ENCODE measurements around the gene ERBB4.
"Not testable (repeated sequence)": the region's sequence is repeated elsewhere in the genome, so short reads cannot be mapped to it uniquely, and the experiment has no call there.

ERBB4 gene

DNA sequence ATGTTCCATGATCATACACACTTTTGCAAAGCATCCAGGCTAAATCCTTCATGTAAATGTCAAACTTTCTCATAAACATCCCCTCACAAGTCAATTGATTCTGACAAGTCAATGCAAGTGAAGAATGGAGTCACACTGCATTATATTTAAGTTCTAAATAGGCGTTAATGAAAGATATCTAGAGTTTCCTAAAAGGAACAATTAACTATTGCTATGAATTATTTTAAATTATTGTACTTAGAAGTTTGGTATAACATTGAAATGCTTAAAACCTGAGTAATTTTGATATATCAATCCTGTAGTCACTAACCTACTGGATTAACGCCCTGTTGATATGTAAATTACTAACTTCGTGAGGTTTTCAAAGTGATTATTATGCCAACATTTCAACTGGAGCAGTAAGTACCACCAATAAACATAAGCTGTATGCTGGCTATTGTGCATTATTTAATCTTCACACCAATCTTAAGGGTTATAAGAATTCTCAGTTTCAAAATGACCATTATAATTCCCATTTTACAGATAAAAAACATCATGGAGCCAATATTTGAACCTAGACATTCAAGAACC is 884.3 kb downstream of the ERBB4 start:
- Mint-ChIP-seq H3K9me3 (no peaks in the 10 kb centered on the region), H3K4me3 (no peak overlapping the region), H3K27me3 (ENCODE audit: low read depth) (no peaks in the 10 kb centered on the region), H3K4me1 (ENCODE audit: low read depth) (no peaks in the 10 kb centered on the region), H3K36me3 (ENCODE audit: low read depth) (no peaks in the 10 kb centered on the region), H3K27ac (no peak overlapping the region)
- DNase-seq (ENCODE audit: low spot score): no peak

DNA sequence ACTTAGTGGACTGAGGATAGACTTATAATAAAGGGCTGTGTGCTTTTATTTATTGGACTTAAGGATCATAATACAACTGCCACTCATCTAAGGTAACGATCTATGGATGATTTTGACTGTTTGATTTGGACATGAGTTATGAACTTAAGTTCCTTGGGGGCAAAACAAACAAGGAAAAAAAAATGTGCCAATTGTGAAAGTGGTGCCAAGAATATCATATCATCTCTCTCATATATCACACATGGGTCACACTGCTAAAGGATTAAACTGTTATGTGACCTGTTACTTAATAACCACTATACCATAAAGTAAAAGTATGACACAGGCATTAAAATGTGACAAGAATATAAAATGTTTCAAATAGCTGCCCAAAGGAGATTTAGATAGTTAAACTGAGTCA is 886.3 kb downstream of the ERBB4 start:
- Mint-ChIP-seq H3K36me3 (ENCODE audit: low read depth) (no peaks in the 10 kb centered on the region), H3K4me1 (ENCODE audit: low read depth) (no peaks in the 10 kb centered on the region), H3K9me3 (no peaks in the 10 kb centered on the region), H3K4me3 (no peak overlapping the region), H3K27me3 (ENCODE audit: low read depth) (no peaks in the 10 kb centered on the region), H3K27ac (no peak overlapping the region)
- no peak for DNase-seq (ENCODE audit: low spot score)

DNA sequence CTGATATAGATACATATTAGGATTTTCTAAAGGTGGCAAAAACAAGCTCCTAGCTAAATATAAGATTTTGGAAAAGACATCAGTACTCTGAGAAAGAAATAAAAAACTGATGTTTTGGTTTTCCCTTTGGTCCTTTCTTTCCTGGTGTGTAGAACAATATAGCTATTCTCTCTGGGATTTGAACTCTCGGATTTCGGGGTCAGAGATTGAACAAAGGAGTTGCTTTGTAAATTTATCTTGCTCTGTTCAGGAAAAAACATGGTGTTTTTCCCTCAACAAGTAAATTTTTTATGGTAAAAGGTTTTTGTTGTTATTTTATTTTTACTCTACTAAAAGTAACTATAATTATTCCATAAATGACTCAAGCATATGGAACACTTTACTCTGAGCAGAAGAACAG is 889.3 kb downstream of the ERBB4 start:
- Mint-ChIP-seq H3K4me3 (no peak overlapping the region), H3K27ac (no peak overlapping the region), H3K9me3 (no peaks in the 10 kb centered on the region), H3K27me3 (ENCODE audit: low read depth) (no peaks in the 10 kb centered on the region), H3K4me1 (ENCODE audit: low read depth) (no peaks in the 10 kb centered on the region), H3K36me3 (ENCODE audit: low read depth) (no peaks in the 10 kb centered on the region)
- DNase-seq (ENCODE audit: low spot score): no peak

DNA sequence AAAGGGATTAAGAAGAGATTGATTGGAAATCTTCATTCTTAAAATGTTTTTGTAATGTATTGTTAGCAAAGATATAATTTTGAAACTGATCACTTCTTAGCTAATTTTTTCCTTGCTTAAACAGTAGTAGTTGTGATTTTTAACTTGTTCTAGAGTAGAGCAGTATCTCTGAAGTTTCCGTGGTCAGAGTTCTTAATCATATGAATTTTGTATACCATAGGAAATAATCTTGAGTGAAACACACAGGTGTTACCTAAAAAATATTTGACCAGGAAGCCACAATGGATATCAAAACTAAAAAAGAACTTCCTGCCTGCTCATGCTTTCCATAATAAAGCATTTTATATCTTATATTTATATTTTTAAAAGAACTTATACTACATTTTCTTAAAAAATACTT is 907.1 kb downstream of the ERBB4 start:
- no peaks in the 10 kb centered on the region for H3K36me3 Mint-ChIP-seq (ENCODE audit: low read depth)
- H3K4me3 Mint-ChIP-seq: no peak overlapping the region
- no peaks in the 10 kb centered on the region for H3K4me1 Mint-ChIP-seq (ENCODE audit: low read depth)
- DNase-seq (ENCODE audit: low spot score): no peak
- no peak overlapping the region for H3K27ac Mint-ChIP-seq
- H3K27me3 Mint-ChIP-seq (ENCODE audit: low read depth): no peaks in the 10 kb centered on the region
- peaks cover 4% of the 10 kb centered on the region for H3K9me3 Mint-ChIP-seq

DNA sequence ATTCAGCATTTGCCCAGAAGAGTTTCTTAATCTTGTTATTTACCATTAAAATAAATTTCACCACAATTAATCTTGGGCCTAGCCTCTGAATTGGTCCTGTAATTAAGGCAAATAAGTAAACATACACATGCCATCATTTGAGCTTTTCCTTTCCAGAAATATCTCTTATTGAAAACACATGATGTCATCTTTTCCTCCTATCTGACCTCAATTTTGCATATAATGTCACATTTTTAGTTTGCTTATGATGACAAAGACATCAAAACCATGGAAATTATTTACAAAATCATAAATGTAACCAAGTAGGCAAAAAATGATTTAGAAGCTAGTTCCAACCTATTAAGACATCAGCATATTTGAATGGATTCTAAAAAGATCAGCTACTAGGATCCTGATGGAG is 915.5 kb downstream of the ERBB4 start:
- no peak for DNase-seq (ENCODE audit: low spot score)
- no peak overlapping the region for H3K27ac Mint-ChIP-seq
- no peaks in the 10 kb centered on the region for H3K27me3 Mint-ChIP-seq (ENCODE audit: low read depth)
- no peaks in the 10 kb centered on the region for H3K36me3 Mint-ChIP-seq (ENCODE audit: low read depth)
- peaks cover 4% of the 10 kb centered on the region for H3K9me3 Mint-ChIP-seq
- no peaks in the 10 kb centered on the region for H3K4me1 Mint-ChIP-seq (ENCODE audit: low read depth)
- H3K4me3 Mint-ChIP-seq: no peak overlapping the region

DNA sequence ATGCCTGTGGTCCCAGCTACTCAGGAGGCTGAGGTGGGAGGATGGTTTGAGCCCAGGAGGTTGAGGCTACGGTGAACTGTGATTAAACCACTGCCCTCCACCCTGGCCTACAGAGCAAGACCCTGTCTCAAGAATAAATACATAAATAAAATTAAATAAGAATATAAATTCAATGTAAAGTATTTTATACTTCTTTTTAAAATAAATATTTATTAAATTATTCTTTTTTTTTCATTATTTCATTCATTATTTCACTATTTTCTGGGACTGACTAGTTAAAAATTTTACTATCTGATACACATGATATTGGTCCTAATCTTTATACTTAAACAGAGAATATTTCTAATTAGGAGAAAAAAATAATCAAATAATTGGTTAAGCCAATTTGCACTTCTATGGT is 917.6 kb downstream of the ERBB4 start:
- no peak for DNase-seq (ENCODE audit: low spot score)
- Mint-ChIP-seq H3K27ac (no peak overlapping the region), H3K27me3 (ENCODE audit: low read depth) (no peaks in the 10 kb centered on the region), H3K9me3 (no peaks in the 10 kb centered on the region), H3K4me3 (no peak overlapping the region), H3K4me1 (ENCODE audit: low read depth) (no peaks in the 10 kb centered on the region), H3K36me3 (ENCODE audit: low read depth) (no peaks in the 10 kb centered on the region)

DNA sequence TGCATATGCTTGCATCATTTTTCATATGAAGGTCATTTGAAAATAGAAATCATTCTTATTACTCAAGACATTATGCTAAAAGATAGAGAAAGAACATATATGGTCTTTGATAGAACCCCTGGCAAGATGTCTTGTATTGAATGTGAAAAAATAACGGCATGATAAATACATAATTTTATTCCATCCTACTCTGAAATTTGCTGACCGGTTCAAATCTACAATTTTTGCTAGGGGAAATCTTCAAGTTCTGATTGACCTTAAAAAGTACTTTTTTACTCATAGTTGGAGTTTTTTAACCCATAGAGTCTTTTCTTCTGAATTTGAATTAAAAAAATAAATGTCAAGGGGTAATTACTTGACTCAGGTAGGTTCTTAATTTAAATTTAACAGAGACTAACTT is 920.8 kb downstream of the ERBB4 start:
- H3K36me3 Mint-ChIP-seq (ENCODE audit: low read depth): no peaks in the 10 kb centered on the region
- no peak for DNase-seq (ENCODE audit: low spot score)
- no peaks in the 10 kb centered on the region for H3K4me1 Mint-ChIP-seq (ENCODE audit: low read depth)
- no peaks in the 10 kb centered on the region for H3K9me3 Mint-ChIP-seq
- no peak overlapping the region for H3K4me3 Mint-ChIP-seq
- no peaks in the 10 kb centered on the region for H3K27me3 Mint-ChIP-seq (ENCODE audit: low read depth)
- no peak overlapping the region for H3K27ac Mint-ChIP-seq

DNA sequence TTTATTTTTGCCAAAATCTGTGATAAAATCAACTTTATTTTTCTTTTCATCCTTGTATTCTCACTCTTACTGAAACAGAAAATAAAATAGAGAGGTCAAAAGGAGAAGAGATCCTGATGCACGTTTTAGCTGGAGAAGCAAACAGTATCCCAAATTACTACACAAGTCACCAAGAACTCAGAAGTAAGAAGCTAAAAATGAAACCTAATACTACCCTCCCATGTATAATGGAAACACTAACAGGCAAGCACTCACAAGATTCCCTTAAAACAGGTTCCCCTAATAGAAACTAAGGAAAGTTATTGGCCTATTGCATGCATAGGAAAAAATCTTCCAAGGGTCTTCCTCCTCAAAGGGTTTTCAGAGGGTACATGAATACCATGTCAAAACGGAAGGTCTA is 927.0 kb downstream of the ERBB4 start:
- Mint-ChIP-seq H3K36me3 (ENCODE audit: low read depth) (no peaks in the 10 kb centered on the region), H3K4me3 (peak overlapping the region; percentile 63), H3K9me3 (peaks cover 6% of the 10 kb centered on the region), H3K4me1 (ENCODE audit: low read depth) (peaks cover 10% of the 10 kb centered on the region), H3K27ac (peak overlapping the region; percentile 61), H3K27me3 (ENCODE audit: low read depth) (no peaks in the 10 kb centered on the region)
- no peak for DNase-seq (ENCODE audit: low spot score)

DNA sequence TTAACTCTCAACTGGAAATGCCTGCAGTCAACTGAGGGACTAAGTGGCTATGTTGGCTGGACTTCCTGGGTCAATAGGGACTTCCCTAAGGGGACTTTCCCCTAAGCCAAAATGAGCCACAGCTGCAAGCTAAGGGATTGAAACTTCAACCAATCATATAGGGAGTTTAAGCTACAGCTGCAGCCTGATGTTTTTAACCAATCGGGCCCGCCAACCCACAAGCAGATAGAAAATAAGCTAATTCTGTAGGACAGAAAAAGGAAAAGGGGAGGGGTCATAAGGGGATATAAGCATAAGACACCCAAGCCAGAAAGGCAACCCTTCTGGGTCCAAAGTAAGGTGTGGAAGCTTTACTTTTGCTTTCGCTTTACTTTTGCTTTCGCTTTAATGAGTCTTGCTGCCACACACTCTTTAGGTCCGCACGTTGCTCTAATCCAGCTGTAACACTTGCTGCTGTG is 927.5 kb downstream of the ERBB4 start:
- Mint-ChIP-seq H3K4me1 (ENCODE audit: low read depth) (peaks cover 10% of the 10 kb centered on the region), H3K27me3 (ENCODE audit: low read depth) (no peaks in the 10 kb centered on the region), H3K4me3 (peak overlapping the region; percentile 63), H3K9me3 (peaks cover 6% of the 10 kb centered on the region), H3K27ac (peak overlapping the region; percentile 61), H3K36me3 (ENCODE audit: low read depth) (no peaks in the 10 kb centered on the region)
- DNase-seq (ENCODE audit: low spot score): no peak

DNA sequence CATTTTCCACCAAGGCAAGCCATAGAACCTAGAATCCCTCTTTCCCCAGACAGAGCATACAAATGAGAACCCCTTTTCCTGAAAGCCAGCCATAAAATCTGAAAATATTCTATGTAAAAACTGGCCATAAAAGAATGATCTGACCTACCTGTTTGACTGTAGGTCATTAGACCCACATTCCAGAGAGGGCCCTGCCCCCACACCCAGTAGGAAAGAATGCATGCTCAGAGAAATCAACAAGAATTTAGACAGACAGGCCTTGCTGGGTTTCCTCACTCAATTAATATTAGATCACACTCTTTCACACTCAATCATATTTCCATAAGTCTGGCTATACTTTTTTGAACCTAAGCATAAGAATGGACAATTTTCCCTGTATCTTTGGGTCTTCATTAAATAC is 929.5 kb downstream of the ERBB4 start:
- H3K4me1 Mint-ChIP-seq (ENCODE audit: low read depth): peaks cover 10% of the 10 kb centered on the region
- H3K4me3 Mint-ChIP-seq: no peak overlapping the region
- no peak overlapping the region for H3K27ac Mint-ChIP-seq
- H3K27me3 Mint-ChIP-seq (ENCODE audit: low read depth): no peaks in the 10 kb centered on the region
- no peaks in the 10 kb centered on the region for H3K36me3 Mint-ChIP-seq (ENCODE audit: low read depth)
- no peak for DNase-seq (ENCODE audit: low spot score)
- H3K9me3 Mint-ChIP-seq: peaks cover 6% of the 10 kb centered on the region

DNA sequence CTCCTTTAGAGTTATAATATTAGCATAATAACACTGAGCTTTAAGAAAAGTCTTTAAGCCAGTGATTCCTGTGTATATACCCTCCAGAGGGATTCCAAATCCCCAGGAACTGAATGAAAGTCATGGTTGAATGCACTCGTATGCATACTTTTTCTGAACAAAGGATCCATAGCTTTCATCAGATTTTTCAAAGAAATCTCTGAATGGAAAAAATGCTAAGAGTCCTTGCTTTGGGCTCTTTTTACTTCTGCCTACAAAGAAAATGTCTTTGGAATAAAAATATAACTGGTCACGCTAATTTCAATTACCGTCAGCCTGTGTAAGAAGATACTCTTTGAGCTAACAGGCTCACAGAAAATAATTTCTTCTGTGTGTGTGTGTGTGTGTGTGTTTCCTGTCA is 939.5 kb downstream of the ERBB4 start:
- H3K9me3 Mint-ChIP-seq: no peaks in the 10 kb centered on the region
- H3K36me3 Mint-ChIP-seq (ENCODE audit: low read depth): no peaks in the 10 kb centered on the region
- no peaks in the 10 kb centered on the region for H3K27me3 Mint-ChIP-seq (ENCODE audit: low read depth)
- H3K27ac Mint-ChIP-seq: no peak overlapping the region
- H3K4me3 Mint-ChIP-seq: no peak overlapping the region
- no peak for DNase-seq (ENCODE audit: low spot score)
- H3K4me1 Mint-ChIP-seq (ENCODE audit: low read depth): no peaks in the 10 kb centered on the region

DNA sequence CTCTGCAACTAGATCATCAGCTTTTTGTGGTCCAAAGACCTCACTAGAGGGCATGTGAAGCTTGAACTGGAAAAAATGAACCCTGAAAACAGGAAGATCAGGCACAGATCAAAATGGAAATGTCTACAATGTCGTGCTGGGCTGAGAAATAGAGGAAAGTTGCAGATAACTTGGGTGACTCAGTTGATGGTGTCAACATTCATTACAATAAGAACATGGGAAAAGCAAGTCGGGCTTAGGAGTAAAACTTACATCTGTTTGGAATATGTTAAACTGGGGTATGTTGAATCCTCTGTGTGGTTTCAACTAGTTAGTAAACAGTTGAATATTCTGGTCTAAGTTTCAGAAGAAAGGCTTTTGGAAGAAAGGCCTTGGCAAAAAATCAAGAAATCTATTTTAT is 940.4 kb downstream of the ERBB4 start:
- Mint-ChIP-seq H3K27me3 (ENCODE audit: low read depth) (no peaks in the 10 kb centered on the region), H3K4me1 (ENCODE audit: low read depth) (no peaks in the 10 kb centered on the region), H3K4me3 (no peak overlapping the region), H3K27ac (no peak overlapping the region), H3K36me3 (ENCODE audit: low read depth) (no peaks in the 10 kb centered on the region), H3K9me3 (no peaks in the 10 kb centered on the region)
- DNase-seq (ENCODE audit: low spot score): no peak

DNA sequence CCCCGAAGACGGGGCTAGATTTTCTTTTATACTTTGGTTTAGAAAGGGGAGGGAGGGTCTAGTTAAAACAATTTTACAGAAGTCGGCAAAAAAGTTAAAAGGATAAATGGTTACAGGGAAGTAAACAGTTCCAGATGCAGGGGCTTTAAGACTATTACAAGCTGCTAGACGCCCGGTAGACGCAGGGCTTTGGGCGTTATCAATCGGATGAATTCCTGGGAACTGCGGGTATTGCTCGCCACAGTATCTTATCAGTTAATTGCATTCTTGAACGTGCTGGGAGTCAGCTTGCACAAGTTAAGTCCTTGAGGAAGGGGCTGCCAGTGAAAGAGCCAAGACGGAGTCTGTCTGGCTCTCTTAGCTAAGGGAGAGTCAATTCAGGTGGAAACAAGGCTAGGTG is 946.6 kb downstream of the ERBB4 start:
- H3K27ac Mint-ChIP-seq; H3K36me3 Mint-ChIP-seq (ENCODE audit: low read depth); DNase-seq (ENCODE audit: low spot score); H3K9me3 Mint-ChIP-seq; H3K4me3 Mint-ChIP-seq; H3K27me3 Mint-ChIP-seq (ENCODE audit: low read depth); H3K4me1 Mint-ChIP-seq (ENCODE audit: low read depth): not testable (repeated sequence)

DNA sequence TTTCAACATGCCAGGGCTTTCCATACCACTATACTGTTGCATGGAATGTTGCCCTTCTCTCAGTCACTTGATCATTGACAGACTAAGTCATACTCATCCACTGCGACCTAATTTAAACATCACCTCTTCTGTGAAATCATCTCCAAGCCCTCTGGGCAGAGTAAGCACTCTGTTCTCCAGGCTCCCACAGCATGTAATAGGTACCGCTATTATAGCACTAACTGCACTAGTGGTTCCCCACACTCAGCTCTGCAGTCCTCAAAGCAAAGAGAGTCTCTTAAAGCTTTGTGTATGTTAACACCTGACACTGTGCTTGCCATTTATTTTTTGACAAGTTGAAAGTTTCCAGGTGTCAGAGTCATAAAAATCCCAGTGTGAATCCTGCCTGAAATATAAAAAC is 947.2 kb downstream of the ERBB4 start:
- DNase-seq (ENCODE audit: low spot score): no peak
- Mint-ChIP-seq H3K4me3 (no peak overlapping the region), H3K36me3 (ENCODE audit: low read depth) (no peaks in the 10 kb centered on the region), H3K9me3 (no peaks in the 10 kb centered on the region), H3K27me3 (ENCODE audit: low read depth) (no peaks in the 10 kb centered on the region), H3K27ac (no peak overlapping the region), H3K4me1 (ENCODE audit: low read depth) (no peaks in the 10 kb centered on the region)

DNA sequence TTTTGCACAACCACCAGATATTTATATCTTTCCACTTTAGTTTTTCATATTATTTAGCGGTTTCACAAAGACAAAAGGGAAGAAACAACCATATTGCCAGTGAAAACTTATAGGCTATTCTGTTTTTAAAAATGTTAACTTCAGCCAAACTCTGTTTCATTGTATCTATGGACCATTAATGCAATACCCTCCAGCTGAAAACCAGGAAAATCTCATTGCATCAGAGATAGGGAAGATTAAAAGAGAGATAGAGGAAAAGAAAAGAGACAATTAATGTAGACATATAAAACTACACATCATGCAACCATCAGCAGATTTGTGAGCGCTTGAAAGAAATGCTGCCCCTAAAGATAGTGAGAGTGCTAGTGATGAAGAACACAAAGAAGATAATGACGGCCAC is 970.2 kb downstream of the ERBB4 start:
- H3K36me3 Mint-ChIP-seq (ENCODE audit: low read depth): no peaks in the 10 kb centered on the region
- DNase-seq (ENCODE audit: low spot score): no peak
- no peaks in the 10 kb centered on the region for H3K27me3 Mint-ChIP-seq (ENCODE audit: low read depth)
- H3K27ac Mint-ChIP-seq: no peak overlapping the region
- peaks cover 4% of the 10 kb centered on the region for H3K9me3 Mint-ChIP-seq
- H3K4me3 Mint-ChIP-seq: no peak overlapping the region
- H3K4me1 Mint-ChIP-seq (ENCODE audit: low read depth): no peaks in the 10 kb centered on the region
